HFFc6 (cell line): ENCODE measurements around the gene MBTPS1. TPM values are rescaled to one million over a fixed set of nuclear protein-coding genes. Genes with fewer than 3 reads are reported as not detected.

Experiments
- DNase-seq: peaks from one replicate; pipeline ENCODE4 v3.0.0-alpha.2; 2018
- H3K27ac Mint-ChIP-seq: 2 replicates; pipeline ENCODE4 v1.8.0; 2020; ENCODE audit warnings: mild to moderate bottlenecking, mixed read lengths
- H3K27me3 Mint-ChIP-seq: 2 replicates; pipeline ENCODE4 v1.8.0; 2021; ENCODE audit warnings: mild to moderate bottlenecking, moderate library complexity, mixed read lengths; ENCODE audit not compliant: insufficient read depth
- H3K36me3 Mint-ChIP-seq: 2 replicates; pipeline ENCODE4 v1.8.0; 2021; ENCODE audit warnings: low read depth, mixed read lengths
- H3K4me1 Mint-ChIP-seq: 2 replicates; pipeline ENCODE4 v1.8.0; 2020; ENCODE audit warnings: low read depth, mixed read lengths
- H3K4me3 Mint-ChIP-seq: 2 replicates; pipeline ENCODE4 v1.8.0; 2020; ENCODE audit warnings: mild to moderate bottlenecking, moderate library complexity, mixed read lengths
- H3K9me3 Mint-ChIP-seq: 2 replicates; pipeline ENCODE4 v1.8.0; 2020; ENCODE audit warnings: mild to moderate bottlenecking, mixed read lengths
- CTCF ChIP-seq: fragments of 200-600 bp; sonication (generic); IDR thresholded peaks from 2 replicates; pipeline ENCODE4 v1.5.0; 2021; ENCODE audit warnings: antibody characterized with exemption, mild to moderate bottlenecking
- total RNA-seq, 6 experiments: library from RNA; stranded (reverse); fragmentation: NEBNext Ultra II Directional; extraction: Animal tissue kit (Norgen Biotek cat#: 25700); gene quantifications; 2 replicates in 1 of 6; 3 replicates in 5 of 6; pipeline ENCODE4 v1.2.3, GENCODE V29; 2021

The MBTPS1 gene
- total RNA-seq, 6 experiments from 2014 or later = 96.6 to 123 (median 102) TPM

DNA sequence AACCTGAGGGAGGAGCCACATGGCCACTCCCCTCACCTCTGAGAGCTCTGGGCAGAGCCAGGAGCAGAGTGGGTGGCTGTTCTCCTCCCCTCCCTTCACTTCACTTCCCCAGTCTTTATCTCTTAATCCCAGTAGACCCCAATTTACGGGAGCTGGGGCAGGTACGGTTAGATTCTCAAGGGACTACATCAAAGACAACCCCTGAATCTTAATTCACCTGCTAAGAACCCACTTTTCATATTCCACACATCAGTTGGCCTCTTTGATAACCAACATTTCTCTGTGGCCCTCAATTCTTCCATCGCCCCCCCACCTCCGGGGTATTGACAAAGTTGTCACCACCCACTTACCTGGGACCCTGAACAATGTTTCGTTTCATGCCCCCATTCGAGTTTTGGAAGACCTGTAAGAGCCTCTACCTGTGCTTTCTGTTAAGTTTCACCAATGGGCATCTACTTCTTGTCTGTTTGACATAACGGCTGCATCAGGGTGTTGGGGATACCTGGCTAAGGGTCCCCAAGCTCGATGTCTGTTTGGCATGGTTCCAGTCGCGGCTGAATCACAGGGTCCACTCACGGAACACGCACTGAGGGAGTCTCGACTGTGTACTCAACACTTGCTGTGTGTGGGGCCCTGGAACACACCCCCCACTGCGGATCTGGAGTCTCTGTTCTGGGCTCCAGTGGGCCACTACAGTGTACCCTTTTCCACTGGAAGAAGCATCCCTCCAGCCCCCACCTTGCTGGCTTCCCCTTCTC, 102.0 kb downstream of the MBTPS1 start:
- no peaks in the 10 kb centered on the region; the same call in 1 of the 2 replicates for H3K36me3 Mint-ChIP-seq
- H3K4me1 Mint-ChIP-seq = no peaks in the 10 kb centered on the region
- peaks cover 19% of the 10 kb centered on the region for H3K27me3 Mint-ChIP-seq
- no peak overlapping the region for H3K4me3 Mint-ChIP-seq
- no peak for TF ChIP-seq CTCF
- H3K27ac Mint-ChIP-seq = no peak overlapping the region
- no peak for DNase-seq
- H3K9me3 Mint-ChIP-seq = peaks cover 13% of the 10 kb centered on the region

DNA sequence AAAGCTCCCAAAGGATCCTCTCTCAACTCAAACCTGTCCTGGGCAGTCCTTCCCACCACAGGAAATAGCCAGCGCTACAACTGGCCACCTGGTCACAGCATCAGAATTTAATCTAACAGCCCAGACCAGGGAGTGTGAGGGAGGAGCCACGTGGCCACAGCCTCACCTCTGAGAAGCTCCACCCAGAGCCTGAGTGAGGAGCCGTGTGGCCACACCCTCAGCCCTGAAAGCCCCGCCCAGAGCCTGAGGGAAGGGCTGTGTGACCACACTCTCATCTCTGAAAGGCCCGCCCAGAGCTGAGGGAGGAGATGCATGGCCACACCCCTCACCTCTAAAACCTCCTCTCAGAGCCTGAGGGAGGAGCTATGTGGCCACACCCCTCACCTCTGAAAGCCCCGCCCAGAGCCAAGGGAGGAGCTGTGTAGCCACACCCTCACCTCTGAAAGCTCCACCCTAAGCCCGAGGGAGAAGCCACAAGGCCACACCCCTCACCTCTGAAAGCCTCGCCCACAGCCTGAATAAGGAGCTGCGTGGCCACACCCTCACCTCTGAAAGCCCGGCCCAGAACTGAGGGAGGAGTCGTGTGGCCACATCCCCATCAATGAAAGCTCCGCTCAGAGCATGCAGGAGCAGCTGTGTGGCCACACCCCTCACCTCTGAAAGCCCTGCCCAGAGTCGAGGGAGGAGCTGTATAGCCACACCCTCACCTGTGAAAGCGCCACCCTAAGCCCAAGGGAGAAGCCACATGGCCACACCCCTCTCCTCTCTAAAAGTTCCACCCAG, 102.8 kb downstream of the MBTPS1 start:
- Mint-ChIP-seq H3K27ac (no peak overlapping the region), H3K9me3 (peaks cover 7% of the 10 kb centered on the region), H3K4me1 (no peaks in the 10 kb centered on the region), H3K36me3 (no peaks in the 10 kb centered on the region), H3K27me3 (peaks cover 18% of the 10 kb centered on the region), H3K4me3 (no peak overlapping the region)
- peak; percentile 25 for DNase-seq
- TF ChIP-seq CTCF = no peak

GRCh38 chr16:84009282-84009681, 107.5 kb downstream of the MBTPS1 start:
- DNase-seq = no peak
- no peak overlapping the region for H3K4me3 Mint-ChIP-seq
- no peaks in the 10 kb centered on the region for H3K9me3 Mint-ChIP-seq
- no peaks in the 10 kb centered on the region for H3K4me1 Mint-ChIP-seq
- no peak overlapping the region for H3K27ac Mint-ChIP-seq
- H3K36me3 Mint-ChIP-seq = no peaks in the 10 kb centered on the region
- peaks cover 22% of the 10 kb centered on the region for H3K27me3 Mint-ChIP-seq
- TF ChIP-seq CTCF = no peak

DNA sequence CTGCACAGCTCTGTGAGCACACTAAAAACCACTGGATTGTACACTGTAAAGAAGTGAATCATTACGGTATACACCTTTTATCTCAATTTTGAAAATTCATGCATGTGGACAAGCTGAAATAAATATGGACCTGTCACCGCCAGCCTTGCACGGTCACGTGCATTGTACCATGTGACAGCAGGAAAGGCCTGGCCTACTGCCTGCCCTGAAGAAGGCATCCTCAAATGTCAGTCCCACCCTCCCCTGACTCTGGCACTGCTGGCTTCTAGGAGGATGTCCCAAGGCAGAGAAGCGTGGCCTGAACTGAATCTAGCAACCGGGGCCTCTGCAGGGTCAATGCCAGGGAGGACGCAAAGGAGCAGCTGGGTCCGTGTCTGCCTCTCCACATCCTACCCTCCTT, 108.8 kb downstream of the MBTPS1 start:
- no peaks in the 10 kb centered on the region for H3K4me1 Mint-ChIP-seq
- TF ChIP-seq CTCF = no peak
- DNase-seq = no peak
- H3K4me3 Mint-ChIP-seq = no peak overlapping the region
- peaks cover 30% of the 10 kb centered on the region for H3K27me3 Mint-ChIP-seq
- H3K27ac Mint-ChIP-seq = no peak overlapping the region
- no peaks in the 10 kb centered on the region for H3K36me3 Mint-ChIP-seq
- H3K9me3 Mint-ChIP-seq = no peaks in the 10 kb centered on the region

DNA sequence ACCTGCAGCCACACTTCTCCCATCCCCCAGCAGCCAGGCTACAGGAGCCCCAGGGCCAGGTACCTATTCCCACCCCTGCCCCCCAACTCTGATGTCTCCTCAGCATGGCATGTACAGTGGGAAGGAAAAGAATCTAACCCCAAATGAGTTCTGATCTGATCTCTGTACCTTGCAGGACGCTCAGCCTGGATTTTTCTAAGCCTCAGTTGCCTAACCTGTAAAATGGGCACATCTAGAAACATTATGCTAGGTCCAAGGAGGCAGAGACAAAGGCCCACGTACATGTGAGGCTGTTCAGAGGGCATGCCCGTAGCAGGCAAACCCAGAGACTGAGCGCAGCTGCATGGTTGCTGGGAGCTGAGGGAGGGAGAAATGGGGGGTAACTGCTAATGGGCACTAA, 109.2 kb downstream of the MBTPS1 start:
- no peaks in the 10 kb centered on the region for H3K9me3 Mint-ChIP-seq
- DNase-seq = no peak
- H3K4me1 Mint-ChIP-seq = no peaks in the 10 kb centered on the region
- H3K27me3 Mint-ChIP-seq = peaks cover 33% of the 10 kb centered on the region
- no peak for TF ChIP-seq CTCF
- no peaks in the 10 kb centered on the region for H3K36me3 Mint-ChIP-seq
- H3K27ac Mint-ChIP-seq = no peak overlapping the region
- no peak overlapping the region for H3K4me3 Mint-ChIP-seq
